AG09319 (cell line): ENCODE data around the gene GRAMD1B.
"Not testable (repeated sequence)": the region's sequence is repeated elsewhere in the genome, so short reads cannot be mapped to it uniquely, and the experiment has no call there.

ENCODE experiments used
- DNase-seq: peaks from one replicate; pipeline ENCODE4 v3.0.0-alpha.2; 2010; ENCODE audit warnings: low read depth; ENCODE audit errors: extremely low read depth
- TF ChIP-seq, protein P1 (sequence below): IDR thresholded peaks from 2 replicates; pipeline ENCODE4 v1.5.1; 2011; ENCODE audit warnings: low read depth, mild to moderate bottlenecking, inconsistent platforms, low read length, moderate library complexity

The GRAMD1B gene

DNA sequence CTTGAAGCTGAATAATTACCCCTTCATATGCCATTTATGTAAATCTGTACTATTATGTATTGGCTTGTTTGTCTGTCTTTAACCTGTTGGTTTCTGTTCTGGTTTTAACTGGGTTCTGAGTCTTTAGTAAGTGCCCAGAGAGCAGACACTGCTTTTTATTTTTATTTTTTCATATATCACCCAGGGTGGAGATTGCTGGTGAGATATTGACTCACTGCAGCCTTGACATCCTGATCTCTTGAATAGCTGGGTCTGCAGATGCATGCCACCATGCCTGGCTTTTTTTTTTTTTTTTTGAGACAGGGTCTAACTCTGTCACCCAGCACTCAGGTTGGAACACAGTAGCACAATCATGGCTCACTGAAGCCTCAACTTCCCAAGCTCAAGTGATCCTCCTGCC is 19.4 kb downstream of the GRAMD1B start:
- no peak for DNase-seq
- TF ChIP-seq, protein P1, sequence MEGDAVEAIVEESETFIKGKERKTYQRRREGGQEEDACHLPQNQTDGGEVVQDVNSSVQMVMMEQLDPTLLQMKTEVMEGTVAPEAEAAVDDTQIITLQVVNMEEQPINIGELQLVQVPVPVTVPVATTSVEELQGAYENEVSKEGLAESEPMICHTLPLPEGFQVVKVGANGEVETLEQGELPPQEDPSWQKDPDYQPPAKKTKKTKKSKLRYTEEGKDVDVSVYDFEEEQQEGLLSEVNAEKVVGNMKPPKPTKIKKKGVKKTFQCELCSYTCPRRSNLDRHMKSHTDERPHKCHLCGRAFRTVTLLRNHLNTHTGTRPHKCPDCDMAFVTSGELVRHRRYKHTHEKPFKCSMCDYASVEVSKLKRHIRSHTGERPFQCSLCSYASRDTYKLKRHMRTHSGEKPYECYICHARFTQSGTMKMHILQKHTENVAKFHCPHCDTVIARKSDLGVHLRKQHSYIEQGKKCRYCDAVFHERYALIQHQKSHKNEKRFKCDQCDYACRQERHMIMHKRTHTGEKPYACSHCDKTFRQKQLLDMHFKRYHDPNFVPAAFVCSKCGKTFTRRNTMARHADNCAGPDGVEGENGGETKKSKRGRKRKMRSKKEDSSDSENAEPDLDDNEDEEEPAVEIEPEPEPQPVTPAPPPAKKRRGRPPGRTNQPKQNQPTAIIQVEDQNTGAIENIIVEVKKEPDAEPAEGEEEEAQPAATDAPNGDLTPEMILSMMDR = no peak

DNA sequence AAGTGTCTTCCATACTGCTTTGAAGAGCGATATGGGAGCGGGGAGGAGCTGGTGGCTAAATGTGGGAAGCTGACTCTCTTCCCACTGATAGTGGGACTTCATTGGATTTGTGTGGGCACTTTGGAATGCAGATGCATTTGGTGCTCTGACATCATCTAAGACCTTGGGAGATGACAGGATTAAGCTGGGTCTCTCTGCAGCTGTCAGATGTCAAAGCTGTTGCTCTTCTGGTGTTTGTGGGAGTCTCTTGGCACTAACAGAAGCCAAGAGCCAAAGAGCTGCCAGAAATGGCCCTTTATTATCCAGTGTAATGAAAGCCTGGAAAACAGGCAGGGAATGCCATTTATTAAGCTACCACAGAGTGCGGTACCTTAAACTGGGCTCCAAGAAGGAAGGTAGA is 20.6 kb downstream of the GRAMD1B start:
- DNase-seq = no peak

DNA sequence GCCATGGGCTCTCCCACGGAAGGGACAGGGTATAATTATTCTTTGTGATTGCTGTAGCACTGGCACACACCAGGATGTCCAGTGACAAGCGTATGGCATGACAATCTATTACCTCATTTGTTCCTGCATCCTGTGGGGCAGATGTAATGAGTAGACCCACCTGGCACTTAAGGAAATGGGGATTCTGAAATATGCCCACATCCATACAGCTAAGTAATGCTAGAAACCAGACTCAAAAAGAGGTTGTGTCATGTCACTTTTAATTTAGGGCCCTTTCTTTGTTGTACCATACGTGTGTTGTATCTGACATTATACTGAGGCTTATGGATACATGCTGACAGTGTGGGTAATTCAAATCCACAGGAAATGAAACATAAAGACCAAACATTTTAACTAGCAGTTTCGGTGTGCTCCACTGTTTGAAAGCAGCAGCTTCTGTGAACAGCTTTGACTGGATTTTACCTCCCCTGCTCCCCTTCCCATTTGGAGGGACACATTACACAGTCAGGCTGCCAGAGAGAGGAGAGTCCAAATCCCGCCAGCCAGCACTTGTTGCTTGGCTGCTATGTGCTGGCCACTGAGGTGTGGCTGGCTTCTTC is 21.2 kb downstream of the GRAMD1B start:
- TF ChIP-seq, protein P1 = no peak
- DNase-seq = no peak

More for the DNA sequence above, 20.6 kb downstream of the GRAMD1B start:
- TF ChIP-seq, protein P1 = no peak

DNA sequence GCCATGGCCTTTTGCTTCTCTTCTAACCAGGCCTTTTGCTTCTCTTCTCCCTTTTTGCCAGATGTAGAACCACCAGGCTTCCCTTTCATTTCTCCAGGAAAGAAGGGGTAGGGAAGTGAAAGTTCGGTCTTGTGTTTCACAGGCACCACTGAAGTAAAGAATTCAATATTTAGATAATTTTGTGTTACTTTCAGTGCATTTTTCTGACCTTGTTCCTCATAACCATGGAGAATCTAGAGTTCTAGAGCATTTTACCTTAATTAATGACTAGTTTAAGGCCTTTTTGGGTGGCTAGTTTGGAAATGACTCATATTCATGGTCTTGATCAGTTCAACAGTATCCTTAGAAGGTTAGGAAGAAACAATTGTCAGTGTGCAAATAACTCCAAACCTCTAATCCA is 22.7 kb downstream of the GRAMD1B start:
- DNase-seq = no peak
- TF ChIP-seq, protein P1 = no peak

DNA sequence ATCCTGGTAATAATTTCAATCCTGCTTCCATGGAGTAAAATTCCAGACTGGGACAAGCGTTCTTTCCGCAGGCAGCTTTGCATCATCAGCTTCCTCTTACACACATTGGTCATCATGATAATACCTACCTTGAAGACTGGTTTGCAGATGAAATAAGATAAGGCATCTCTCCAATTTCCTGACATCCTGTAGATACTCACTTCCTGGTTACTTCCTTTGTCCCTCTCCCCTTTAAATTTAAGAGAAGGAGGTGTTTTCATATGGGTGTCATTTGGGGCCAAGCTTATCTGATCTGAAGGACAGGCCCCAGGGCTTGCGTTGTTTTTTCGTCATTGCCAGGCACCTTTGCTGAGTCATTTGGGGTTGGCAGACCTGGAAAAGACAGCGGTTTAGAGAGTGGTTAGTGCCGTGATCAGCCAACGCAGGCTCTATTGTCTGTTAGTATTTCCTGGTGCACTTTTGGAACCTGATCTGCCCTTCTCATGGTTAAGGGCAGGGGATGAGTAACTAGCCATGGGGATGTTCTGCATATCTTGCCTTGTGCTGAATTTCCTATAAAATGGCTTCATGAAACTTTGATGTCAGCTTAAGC is 24.1 kb downstream of the GRAMD1B start:
- TF ChIP-seq, protein P1 = no peak
- DNase-seq = no peak

DNA sequence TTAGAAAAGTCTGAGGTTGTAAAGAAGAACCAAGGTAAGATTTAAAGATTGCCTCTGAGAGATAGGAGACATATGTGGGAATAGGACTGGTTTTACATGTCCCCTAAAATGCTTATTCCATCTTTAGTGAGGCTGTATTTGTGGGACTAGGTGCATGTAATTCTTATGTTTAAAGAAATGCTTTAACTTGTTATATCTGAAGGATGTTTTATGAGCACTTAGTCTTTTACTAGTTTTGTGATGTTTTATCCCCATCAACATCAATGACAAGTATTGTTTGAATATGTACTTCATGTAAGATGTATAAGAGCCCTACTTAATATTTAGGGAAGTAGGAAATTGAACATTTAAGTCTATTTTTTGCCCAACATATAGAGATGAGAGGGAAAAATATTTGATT is 24.7 kb downstream of the GRAMD1B start:
- TF ChIP-seq, protein P1 = no peak
- no peak for DNase-seq

DNA sequence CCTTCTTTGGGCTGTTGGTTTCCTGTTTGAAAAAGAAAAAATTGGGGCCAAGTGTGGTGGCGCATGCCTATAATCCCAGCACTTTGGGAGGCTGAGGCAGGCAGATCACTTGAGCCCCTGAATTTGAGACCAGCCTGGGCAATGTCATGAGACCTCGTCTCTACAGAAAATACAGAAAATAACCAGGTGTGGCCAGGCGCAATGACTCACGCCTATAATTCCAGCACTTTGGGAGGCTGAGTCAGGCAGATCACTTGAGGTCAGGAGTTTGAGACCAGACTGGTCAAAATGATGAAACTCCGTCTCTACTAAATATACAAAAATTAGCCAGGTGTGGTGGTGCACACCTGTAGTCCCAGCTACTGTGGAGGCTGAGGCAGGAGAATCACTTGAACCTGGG is 26.4 kb downstream of the GRAMD1B start:
- not testable (repeated sequence) for DNase-seq

DNA sequence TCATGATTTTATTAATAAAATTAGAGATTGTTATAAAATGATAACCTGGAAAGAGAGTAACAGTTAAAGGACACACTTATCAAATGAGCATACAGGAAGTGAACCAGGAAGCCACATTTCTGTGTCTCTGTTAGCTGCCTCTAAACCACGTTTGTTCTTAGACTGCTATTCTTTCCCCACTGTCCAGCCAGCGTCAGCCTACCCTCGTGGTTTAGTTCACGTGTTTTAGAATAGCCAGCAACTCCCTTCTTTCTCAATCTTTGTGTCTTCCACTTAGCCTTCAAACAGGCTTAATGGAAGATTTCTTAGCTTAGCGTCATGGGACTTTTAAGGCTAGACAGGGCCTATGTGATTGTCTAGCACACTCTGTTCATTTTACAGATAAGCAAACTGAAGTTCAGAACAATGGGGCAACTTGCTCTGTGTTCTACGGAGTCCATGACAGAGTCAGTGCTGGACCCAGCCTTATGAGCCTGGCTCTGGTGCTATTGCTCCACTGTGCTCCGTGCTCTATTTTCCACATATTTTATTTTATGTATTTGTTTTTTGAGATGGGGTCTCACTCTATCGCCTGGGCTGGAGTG is 27.2 kb downstream of the GRAMD1B start:
- TF ChIP-seq, protein P1 = no peak

More for the DNA sequence above, 27.2 kb downstream of the GRAMD1B start:
- DNase-seq = no peak
